ENCODE results near the gene EVX2. TPM values are rescaled to one million over a fixed set of nuclear protein-coding genes. Genes with fewer than 3 reads are reported as not detected.

EVX2 gene
- total RNA-seq, 5 donors from 2014 or later (not counting 1 experiment from before 2014, with no cell fraction given): not detected

DNA sequence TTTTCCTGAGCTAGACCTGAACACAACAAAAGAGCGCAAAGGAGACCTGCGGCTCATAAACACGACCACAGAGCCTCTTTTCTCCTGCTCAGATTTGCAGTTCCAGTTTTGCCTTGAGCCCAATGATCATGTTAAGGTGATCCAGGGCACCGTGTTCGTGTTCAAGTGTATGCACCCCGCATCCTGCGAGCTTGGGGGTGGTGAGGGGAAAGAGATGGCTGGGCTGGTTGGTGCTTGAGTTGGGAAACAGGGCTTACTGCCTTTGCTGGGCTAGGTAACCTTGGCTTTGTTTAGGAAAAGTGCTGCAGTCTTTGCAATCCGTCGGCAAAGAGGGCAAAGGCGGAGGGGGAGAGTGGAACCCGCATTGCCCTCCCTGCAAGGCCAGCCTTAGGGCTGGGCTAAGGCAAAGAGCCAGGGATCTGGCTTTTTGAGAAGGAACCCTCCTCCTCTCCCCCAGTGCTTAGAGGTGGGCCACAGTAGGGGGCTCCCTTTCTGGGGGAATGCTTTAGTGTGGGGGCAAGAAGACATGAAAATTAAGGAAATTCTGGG, 34.1 kb upstream of the EVX2 start:
- H3K9me3 Mint-ChIP-seq: peaks cover 2 to 3% (median 3%) of the 10 kb centered on the region in 3 donors
- Histone ChIP-seq H3K4me3 (ENCODE audit: control insufficient read depth in 1 of 2, extremely low read depth in 1 of 2, low read length in 1 of 2) (no peak overlapping the region), H3K9me3 (no peaks in the 10 kb centered on the region), H3K27me3 (replicated peaks in 1 of 2; ENCODE audit: control insufficient read depth in 2 of 2, extremely low read depth in 1 of 2, insufficient read depth in 2 of 2, low read length in 1 of 2) (peaks cover 39 to 86% of the 10 kb centered on the region in 2 experiments), H3K27ac (ENCODE audit: low read length) (no peak overlapping the region), H3K36me3 (ENCODE audit: control insufficient read depth in 2 of 2, extremely low read depth in 1 of 2, insufficient read depth in 1 of 2, low read length in 1 of 2) (no peaks in the 10 kb centered on the region), H3K4me1 (ENCODE audit: control insufficient read depth in 1 of 2, extremely low read depth in 1 of 2, insufficient read depth in 2 of 2, low read length in 2 of 2) (peaks cover 0 to 19% of the 10 kb centered on the region in 2 experiments)
- H3K27ac Mint-ChIP-seq: peak overlapping the region in 1 of 2 donors; percentile 66
- no peak for DNase-seq
- whole genome bisulfite sequencing (ENCODE audit: insufficient coverage): 11% methylated on average over 8 of the region's 11 CpGs
- peaks cover 3% of the 10 kb centered on the region for H3K36me3 Mint-ChIP-seq
- H3K4me1 Mint-ChIP-seq: peaks cover 5 to 11% (median 5%) of the 10 kb centered on the region in 3 donors
- ATAC-seq (replicated peaks in 1 of 4): no peak
- H3K4me3 Mint-ChIP-seq: peak overlapping the region in 1 of 3 donors; percentile 12
- POLR2A ChIA-PET: no interaction called here
- CTCF ChIA-PET: interaction anchor here (0.5 to 0.8 kb wide), 2 partner anchors 10 to 693 kb away, joined by 3 to 5 read pairs; no protein-coding TSS in a partner anchor
- H3K27me3 Mint-ChIP-seq: peaks cover 68 to 84% of the 10 kb centered on the region in 2 donors

DNA sequence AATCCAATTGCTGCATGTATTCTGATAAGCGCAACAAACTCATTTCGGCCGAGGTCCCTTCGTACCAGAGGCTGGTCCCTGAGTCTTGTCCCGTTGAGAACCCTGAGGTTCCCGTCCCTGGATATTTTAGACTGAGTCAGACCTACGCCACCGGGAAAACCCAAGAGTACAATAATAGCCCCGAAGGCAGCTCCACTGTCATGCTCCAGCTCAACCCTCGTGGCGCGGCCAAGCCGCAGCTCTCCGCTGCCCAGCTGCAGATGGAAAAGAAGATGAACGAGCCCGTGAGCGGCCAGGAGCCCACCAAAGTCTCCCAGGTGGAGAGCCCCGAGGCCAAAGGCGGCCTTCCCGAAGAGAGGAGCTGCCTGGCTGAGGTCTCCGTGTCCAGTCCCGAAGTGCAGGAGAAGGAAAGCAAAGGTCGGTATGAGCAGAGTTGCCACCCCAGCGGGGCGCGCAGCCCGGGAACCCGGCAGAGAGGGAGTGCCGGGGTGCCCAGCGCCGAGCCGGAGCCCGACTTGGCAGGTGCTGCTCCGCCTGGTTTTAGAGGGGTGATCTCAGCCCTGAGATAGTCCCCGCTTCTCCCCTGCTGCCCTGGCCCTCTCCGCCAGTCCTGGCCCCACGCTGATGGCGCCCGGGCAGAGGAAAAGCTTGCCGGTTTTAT, 33.5 kb upstream of the EVX2 start:
- Mint-ChIP-seq H3K27ac (no peak overlapping the region), H3K4me1 (peaks cover 3 to 11% (median 3%) of the 10 kb centered on the region in 3 donors), H3K36me3 (peaks cover 3% of the 10 kb centered on the region), H3K4me3 (peak overlapping the region in 1 of 3 donors; percentile 36), H3K27me3 (peaks cover 73 to 88% of the 10 kb centered on the region in 2 donors), H3K9me3 (peaks cover 2 to 3% (median 3%) of the 10 kb centered on the region in 3 donors)
- H3K9me3 ChIP-seq: no peaks in the 10 kb centered on the region
- peaks cover 0 to 13% of the 10 kb centered on the region in 2 experiments for H3K4me1 ChIP-seq (ENCODE audit: control insufficient read depth in 1 of 2, extremely low read depth in 1 of 2, insufficient read depth in 2 of 2, low read length in 2 of 2)
- H3K36me3 ChIP-seq (ENCODE audit: control insufficient read depth in 2 of 2, extremely low read depth in 1 of 2, insufficient read depth in 1 of 2, low read length in 1 of 2): no peaks in the 10 kb centered on the region
- no peak overlapping the region for H3K27ac ChIP-seq (ENCODE audit: low read length)
- CTCF ChIA-PET: interaction anchor here (0.5 to 0.8 kb wide), 2 partner anchors 10 to 693 kb away, joined by 3 to 5 read pairs; no protein-coding TSS in a partner anchor
- H3K27me3 ChIP-seq (replicated peaks in 1 of 2; ENCODE audit: control insufficient read depth in 2 of 2, extremely low read depth in 1 of 2, insufficient read depth in 2 of 2, low read length in 1 of 2): peaks cover 39 to 86% of the 10 kb centered on the region in 2 experiments
- POLR2A ChIA-PET: no interaction called here
- whole genome bisulfite sequencing (ENCODE audit: insufficient coverage): 26% methylated on average over 40 of the region's 40 CpGs
- ATAC-seq (replicated peaks in 1 of 4): no peak
- H3K4me3 ChIP-seq (ENCODE audit: control insufficient read depth in 1 of 2, extremely low read depth in 1 of 2, low read length in 1 of 2): no peak overlapping the region
- DNase-seq: no peak

DNA sequence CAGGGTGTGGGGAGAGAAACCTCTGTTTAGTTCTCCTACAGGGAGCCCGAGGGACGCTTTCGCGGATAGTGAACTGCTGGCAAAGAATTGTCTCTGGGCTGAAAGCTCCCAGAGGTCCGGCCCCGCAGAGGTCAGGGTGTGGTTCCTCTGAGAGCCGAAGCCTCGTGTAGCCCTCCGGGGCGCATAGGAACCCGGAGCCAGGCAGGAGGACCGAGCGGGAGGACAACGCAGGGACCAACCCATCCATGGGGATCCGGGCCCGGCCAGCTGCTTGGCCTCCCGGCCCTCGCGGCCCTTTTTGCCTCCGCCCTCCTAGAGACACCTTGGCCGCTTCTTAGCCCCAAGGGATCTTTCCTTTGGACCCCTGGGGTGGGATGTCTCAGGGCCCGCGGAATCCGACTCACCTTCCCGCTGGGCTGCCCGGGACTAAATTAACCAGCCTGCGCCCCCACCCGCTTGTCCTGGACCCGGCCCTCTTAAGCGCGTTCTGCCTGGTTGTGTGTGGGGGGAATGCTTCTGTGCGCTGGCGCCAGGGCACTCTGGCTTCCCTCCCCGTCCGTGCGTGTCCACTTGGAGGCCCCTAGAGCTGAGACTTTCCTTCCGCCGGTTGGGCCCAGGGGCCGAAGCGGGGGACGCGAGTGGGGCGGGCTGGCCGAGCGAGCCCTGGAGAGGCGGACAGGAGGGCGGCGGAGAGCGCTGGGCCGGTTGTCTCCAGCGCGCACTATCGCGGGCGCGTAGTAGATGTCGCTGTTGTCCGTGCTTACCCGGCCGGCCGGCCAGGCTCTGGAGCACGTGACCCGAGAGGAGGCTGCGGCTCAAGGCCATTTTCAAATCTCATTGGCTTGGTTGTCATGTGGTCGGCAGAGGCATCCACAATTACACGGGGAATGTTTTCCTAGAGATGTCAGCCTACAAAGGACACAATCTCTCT, 32.4 kb upstream of the EVX2 start, which contains the start of gene HOXD10:
TSS of gene HOXD10 (plus strand) at position 896 of the 931 bp plus-strand sequence. CDS start 56 bp downstream, outside the sequence.
- peaks cover 0 to 6% of the 10 kb centered on the region in 2 experiments for H3K4me1 ChIP-seq (ENCODE audit: control insufficient read depth in 1 of 2, extremely low read depth in 1 of 2, insufficient read depth in 2 of 2, low read length in 2 of 2)
- H3K27me3 Mint-ChIP-seq: peaks cover 78 to 93% of the 10 kb centered on the region in 2 donors
- ChIA-PET CTCF (no interaction called here), POLR2A (no interaction called here)
- H3K36me3 Mint-ChIP-seq: peaks cover 3% of the 10 kb centered on the region
- peaks cover 2 to 3% (median 3%) of the 10 kb centered on the region in 3 donors for H3K9me3 Mint-ChIP-seq
- no peaks in the 10 kb centered on the region for H3K9me3 ChIP-seq
- 15% methylated on average over 65 of the region's 66 CpGs for WGBS (ENCODE audit: insufficient coverage)
- H3K4me3 Mint-ChIP-seq: peak within 1 kb of the TSS in 1 of 3 donors; percentile 36
- H3K36me3 ChIP-seq (ENCODE audit: control insufficient read depth in 2 of 2, extremely low read depth in 1 of 2, insufficient read depth in 1 of 2, low read length in 1 of 2): no peaks in the 10 kb centered on the region
- H3K27ac ChIP-seq (ENCODE audit: low read length): no peak within 1 kb of the TSS
- ATAC-seq (replicated peaks in 1 of 4) (no peak), DNase-seq (no peak)
- H3K4me1 Mint-ChIP-seq: peaks cover 5 to 11% (median 5%) of the 10 kb centered on the region in 3 donors
- H3K27me3 ChIP-seq (replicated peaks in 1 of 2; ENCODE audit: control insufficient read depth in 2 of 2, extremely low read depth in 1 of 2, insufficient read depth in 2 of 2, low read length in 1 of 2): peaks cover 36 to 84% of the 10 kb centered on the region in 2 experiments
- H3K4me3 ChIP-seq (ENCODE audit: control insufficient read depth in 1 of 2, extremely low read depth in 1 of 2, low read length in 1 of 2): no peak within 1 kb of the TSS
- no peak within 1 kb of the TSS for H3K27ac Mint-ChIP-seq

DNA sequence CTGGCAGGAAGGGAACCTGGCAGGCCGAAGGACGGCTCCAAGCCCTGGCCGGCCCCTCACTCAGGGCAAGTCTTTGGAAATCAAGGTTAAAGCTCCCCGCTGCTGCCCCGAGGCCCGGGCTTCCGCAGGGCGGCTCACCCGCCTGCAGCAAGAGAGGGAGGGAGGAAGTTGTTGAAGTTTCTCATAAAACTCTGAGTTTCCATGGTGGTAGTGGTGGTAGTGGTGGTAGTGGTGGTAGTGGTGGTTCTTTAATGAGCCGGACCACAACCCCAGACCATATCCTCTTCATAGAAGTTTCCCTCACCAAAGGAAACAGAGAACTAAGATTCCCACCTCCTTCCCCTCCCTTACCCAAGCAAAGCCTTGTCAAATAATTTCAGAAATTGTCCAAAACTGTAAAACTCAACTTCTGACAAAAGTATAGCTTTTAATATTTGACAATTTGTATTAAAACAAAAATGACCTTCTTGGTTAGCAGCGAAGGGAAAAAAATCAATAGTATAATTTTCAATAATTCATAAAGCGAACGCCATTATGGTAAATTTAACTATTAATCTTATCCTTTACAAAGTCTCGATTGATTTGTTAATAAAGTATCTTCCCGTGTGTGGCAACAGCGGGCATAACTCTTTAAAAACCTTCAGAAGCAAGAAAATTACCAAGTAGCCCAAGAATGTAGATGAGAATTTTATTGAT, 31.3 kb upstream of the EVX2 start:
- POLR2A ChIA-PET: no interaction called here
- CTCF ChIA-PET: no interaction called here
- no peak overlapping the region for H3K27ac Mint-ChIP-seq

DNA sequence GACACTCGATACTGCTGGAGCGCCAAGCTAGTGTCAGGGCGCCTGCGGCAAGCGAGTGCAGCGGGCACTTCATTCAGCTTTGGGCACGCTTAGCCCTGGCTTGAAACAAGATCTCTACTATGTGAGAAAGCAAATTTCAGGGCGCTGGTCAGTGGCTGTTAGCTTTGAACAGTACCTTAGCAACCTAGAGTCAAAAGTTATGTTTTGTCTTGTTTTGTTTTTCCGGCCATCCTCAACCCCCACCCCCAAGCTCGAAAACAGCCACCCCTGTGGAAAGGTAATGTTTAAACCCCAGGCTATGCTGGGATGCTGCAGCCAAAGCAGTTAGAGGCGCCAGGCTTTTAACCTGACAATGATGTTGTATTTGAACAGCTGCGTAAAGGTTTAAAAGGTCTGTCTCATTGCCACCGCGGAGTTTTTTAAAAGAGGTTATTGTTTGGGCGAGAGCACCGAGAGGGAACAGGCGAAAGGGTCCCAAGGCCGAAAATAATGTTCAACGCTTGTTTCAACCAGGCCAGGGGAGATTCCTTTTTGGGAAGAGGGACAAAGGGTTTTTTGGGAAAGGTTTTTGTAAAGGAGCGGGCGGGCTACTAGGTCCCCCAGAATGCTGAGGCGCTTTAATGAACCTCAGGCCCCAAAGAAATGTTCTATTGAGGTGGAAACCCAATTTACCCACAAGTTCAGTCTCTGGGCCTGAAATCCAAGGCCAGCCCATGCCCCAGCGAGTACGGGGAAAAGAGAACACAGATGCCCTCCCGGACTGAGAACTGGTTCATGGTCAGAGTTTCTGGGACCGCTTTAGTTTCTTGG, 30.6 kb upstream of the EVX2 start:
- peaks cover 75 to 93% of the 10 kb centered on the region in 2 donors for H3K27me3 Mint-ChIP-seq
- no peak for ATAC-seq (replicated peaks in 1 of 4)
- 12% methylated on average over 16 of the region's 26 CpGs for WGBS (ENCODE audit: insufficient coverage)
- Histone ChIP-seq H3K36me3 (ENCODE audit: control insufficient read depth in 2 of 2, extremely low read depth in 1 of 2, insufficient read depth in 1 of 2, low read length in 1 of 2) (no peaks in the 10 kb centered on the region), H3K9me3 (no peaks in the 10 kb centered on the region), H3K4me1 (ENCODE audit: control insufficient read depth in 1 of 2, extremely low read depth in 1 of 2, insufficient read depth in 2 of 2, low read length in 2 of 2) (peaks cover 0 to 7% of the 10 kb centered on the region in 2 experiments), H3K27ac (ENCODE audit: low read length) (no peak overlapping the region), H3K4me3 (ENCODE audit: control insufficient read depth in 1 of 2, extremely low read depth in 1 of 2, low read length in 1 of 2) (no peak overlapping the region), H3K27me3 (replicated peaks in 1 of 2; ENCODE audit: control insufficient read depth in 2 of 2, extremely low read depth in 1 of 2, insufficient read depth in 2 of 2, low read length in 1 of 2) (peaks cover 33 to 79% of the 10 kb centered on the region in 2 experiments)
- H3K4me3 Mint-ChIP-seq: no peak overlapping the region
- POLR2A ChIA-PET: interaction anchor here (0.5 to 0.6 kb wide), 2 partner anchors 1357 to 1754 kb away, joined by 3 read pairs; no protein-coding TSS in a partner anchor
- no peak overlapping the region for H3K27ac Mint-ChIP-seq
- peaks cover 7 to 15% (median 8%) of the 10 kb centered on the region in 3 donors for H3K4me1 Mint-ChIP-seq
- peaks cover 3% of the 10 kb centered on the region for H3K36me3 Mint-ChIP-seq
- CTCF ChIA-PET: no interaction called here
- peaks cover 2 to 3% (median 3%) of the 10 kb centered on the region in 3 donors for H3K9me3 Mint-ChIP-seq
- no peak for DNase-seq

More for the DNA sequence above, 31.3 kb upstream of the EVX2 start:
- Histone ChIP-seq H3K27ac (ENCODE audit: low read length) (no peak overlapping the region), H3K4me1 (ENCODE audit: control insufficient read depth in 1 of 2, extremely low read depth in 1 of 2, insufficient read depth in 2 of 2, low read length in 2 of 2) (peaks cover 0 to 7% of the 10 kb centered on the region in 2 experiments), H3K9me3 (no peaks in the 10 kb centered on the region), H3K4me3 (ENCODE audit: control insufficient read depth in 1 of 2, extremely low read depth in 1 of 2, low read length in 1 of 2) (no peak overlapping the region), H3K36me3 (ENCODE audit: control insufficient read depth in 2 of 2, extremely low read depth in 1 of 2, insufficient read depth in 1 of 2, low read length in 1 of 2) (no peaks in the 10 kb centered on the region), H3K27me3 (replicated peaks in 1 of 2; ENCODE audit: control insufficient read depth in 2 of 2, extremely low read depth in 1 of 2, insufficient read depth in 2 of 2, low read length in 1 of 2) (peaks cover 31 to 76% of the 10 kb centered on the region in 2 experiments)
- ATAC-seq (replicated peaks in 1 of 4): no peak
- H3K4me3 Mint-ChIP-seq: no peak overlapping the region
- 5% methylated on average over 5 of the region's 16 CpGs for WGBS (ENCODE audit: insufficient coverage)
- peaks cover 75 to 93% of the 10 kb centered on the region in 2 donors for H3K27me3 Mint-ChIP-seq
- peaks cover 6 to 11% (median 6%) of the 10 kb centered on the region in 3 donors for H3K4me1 Mint-ChIP-seq
- peaks cover 3% of the 10 kb centered on the region for H3K36me3 Mint-ChIP-seq
- DNase-seq: no peak
- H3K9me3 Mint-ChIP-seq: peaks cover 2 to 3% (median 3%) of the 10 kb centered on the region in 3 donors
